HL-60 (cell line): ENCODE results near the gene JAGN1.

ENCODE experiments used
- CTCF ChIP-seq: IDR thresholded peaks from one replicate; pipeline ENCODE4 v1.5.1; 2011; ENCODE audit warnings: low read length, control low read depth, inconsistent platforms; ENCODE audit not compliant: insufficient read depth
- GABPA ChIP-seq: IDR thresholded peaks from 2 replicates; pipeline ENCODE4 v1.6.1; 2012; ENCODE audit warnings: low read depth
- POLR2AphosphoS5 ChIP-seq: IDR thresholded peaks from 2 replicates; pipeline ENCODE4 v1.6.1; 2012; ENCODE audit warnings: low read depth

DNA sequence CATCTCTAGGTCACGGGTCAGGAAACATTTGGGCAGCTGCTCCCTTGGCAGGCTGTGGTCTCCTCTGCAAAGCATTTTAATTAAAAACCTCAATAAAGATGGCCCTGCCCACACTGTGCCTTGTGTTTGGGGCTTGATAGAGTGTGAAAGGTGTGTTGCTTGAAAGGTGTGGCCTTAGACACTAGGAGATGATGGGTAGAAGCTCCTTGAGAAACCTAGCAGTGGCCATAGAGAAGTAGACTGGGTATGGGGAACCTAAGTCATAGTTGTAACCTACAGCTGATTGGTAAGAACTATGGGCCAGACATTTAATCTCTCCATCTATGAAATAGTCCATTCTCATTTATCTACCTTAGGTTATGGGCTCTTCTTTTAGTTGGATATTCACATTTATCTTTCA, 3.3 kb downstream of the JAGN1 start:
- TF ChIP-seq CTCF: no peak
- TF ChIP-seq POLR2AphosphoS5: no peak
- no peak for TF ChIP-seq GABPA
